ENCODE measurements around the gene BBX.

The BBX gene

GRCh38 chr3:107660306-107660976 is 137.7 kb downstream of the BBX start:
- DNase-seq, result peak; percentile 44

DNA sequence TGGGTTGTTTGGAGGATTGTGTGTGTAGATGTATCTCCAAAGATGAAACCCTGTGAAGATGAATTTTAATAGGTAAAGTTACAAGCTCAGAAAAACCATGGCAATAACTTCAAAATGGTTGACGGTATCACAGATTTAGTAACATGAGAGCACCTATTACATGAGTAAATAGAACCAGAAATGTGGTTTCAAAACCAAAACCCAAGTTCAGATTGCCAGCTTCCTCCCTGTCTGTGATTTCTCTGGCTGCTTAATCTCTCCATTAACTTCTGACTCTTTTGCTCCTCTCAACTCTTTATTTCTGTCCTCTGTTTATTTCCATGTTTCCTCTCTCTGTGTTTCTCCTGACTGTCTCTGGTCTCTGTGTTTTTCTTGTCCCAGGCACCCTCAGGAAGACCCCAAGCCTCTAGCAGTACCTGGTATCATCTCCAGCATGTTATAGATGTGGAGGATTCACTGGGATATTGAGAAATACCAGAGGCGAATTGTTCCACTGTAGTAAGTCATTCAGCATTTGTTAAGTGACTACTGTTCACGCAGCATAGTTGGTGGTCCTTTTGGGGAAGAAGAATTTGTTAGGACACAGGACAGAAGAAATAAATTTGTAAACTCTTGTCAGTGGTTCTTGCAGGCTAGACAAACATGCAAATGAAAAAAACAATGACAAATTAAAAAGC is 138.8 kb downstream of the BBX start:
- no peak for DNase-seq

DNA sequence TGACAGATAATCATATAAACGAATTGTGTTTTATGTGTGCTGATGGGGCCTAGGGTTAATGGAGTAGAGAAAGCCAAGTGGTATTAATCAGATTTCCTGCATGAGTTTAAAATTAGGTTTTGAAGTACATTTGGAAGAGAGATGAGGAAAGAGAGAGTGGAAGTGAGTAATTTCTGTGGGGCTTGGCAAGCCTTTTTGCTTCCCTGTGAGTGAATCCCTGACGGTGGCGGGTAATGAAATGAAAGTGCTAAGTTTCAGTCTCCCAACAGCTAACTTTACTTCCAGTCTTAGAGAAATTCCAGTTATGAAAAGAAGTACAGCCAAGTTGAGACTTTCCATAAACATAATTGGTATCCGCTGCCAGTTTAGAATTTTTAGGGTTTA is 139.4 kb downstream of the BBX start:
- DNase-seq, result no peak

DNA sequence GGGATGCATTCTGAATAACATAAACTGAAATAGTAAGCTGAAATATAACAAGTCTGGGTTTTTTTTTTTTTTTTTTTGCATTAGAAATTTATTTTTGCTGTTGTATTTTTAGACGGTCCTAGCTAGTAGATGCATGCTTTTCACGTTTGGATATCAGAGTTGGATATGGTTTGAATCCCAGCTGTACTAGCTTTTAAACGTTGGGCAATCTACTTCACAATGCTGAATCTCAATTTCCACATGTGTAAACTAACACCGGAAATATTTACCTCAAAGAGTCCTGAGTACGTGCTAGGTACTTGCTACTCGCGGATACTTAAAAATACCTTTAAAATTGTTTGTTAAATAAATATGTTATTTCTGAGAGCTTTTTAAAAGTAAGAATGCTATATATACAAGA is 139.8 kb downstream of the BBX start:
- DNase-seq, result no peak

DNA sequence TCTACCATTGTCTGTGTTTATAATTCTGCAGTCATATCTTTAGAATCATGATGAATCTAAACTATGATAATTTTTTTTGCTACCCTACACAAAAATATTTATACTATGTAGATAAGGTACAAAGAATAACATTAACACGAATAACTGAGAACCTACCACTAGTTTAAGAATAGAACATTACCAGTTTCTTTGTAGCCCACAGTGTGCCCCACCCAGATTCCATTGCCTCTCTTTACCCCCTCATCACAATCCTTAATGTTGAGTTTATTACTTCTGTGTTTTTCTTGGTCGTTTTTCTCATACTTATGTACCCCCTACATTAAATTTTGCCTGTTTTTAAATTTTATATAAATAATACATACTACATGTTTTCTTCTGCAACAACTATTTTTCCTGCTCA is 140.5 kb downstream of the BBX start:
- no peak for DNase-seq

DNA sequence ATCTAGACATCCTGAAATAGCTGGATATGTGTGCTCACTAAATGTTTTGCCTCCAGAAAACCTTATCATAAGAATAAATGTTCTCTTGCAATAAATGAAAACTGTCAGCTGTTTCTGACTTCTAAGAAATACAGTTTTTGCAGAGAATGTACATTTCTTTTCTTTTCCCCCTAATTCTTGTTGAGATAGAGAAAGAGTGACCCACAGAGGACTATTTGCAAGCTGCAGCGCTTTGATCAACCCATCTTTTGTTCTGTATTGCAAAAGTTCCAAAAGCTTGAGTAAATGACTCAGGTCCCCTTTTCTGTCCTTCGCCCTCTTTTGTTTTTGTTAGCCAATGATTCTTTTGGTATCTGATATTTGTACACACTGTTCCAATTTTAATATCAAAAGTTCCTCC is 141.9 kb downstream of the BBX start:
- no peak for DNase-seq

- DNase-seq, result no peak
These were observed 142.6 kb downstream of the BBX start for GRCh38 chr3:107665351-107665750.

DNA sequence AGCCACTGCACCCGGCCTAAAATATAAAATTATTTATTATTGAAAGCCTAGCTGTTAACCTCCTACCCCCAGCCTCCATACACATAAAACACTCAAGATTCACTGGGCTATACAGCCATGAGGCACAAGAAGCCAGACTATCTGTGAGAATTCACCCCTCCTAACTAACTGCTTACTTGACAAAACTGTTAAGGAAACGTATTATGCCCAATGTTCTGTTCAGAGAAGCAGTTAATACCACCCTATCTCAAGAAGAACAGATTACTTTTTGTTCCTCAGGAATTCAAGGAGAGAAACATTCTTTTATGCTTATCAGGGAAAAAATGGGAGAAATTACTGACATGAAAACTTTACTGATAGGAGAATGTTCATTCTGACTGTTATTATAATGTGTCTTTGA is 144.1 kb downstream of the BBX start:
- DNase-seq, result no peak

DNA sequence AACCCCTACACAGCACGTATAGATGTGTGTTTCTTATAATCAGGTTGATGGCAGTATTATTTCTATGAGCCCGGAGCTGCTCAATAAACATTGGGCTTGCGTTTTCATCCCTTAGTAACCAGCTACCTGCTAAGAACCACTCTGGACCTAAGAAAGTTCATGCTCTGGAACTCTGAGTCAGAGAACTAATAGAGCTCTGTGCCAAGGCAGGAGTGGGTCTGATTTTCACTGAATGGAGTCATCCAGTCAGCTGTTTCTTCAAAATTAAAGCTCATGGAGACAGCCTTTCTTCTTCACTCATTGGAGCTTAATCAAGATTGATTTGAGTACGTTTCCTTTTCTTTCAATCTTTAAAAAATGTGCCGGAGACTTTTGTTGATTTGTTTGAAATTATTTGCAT is 145.7 kb downstream of the BBX start:
- DNase-seq, result no peak

DNA sequence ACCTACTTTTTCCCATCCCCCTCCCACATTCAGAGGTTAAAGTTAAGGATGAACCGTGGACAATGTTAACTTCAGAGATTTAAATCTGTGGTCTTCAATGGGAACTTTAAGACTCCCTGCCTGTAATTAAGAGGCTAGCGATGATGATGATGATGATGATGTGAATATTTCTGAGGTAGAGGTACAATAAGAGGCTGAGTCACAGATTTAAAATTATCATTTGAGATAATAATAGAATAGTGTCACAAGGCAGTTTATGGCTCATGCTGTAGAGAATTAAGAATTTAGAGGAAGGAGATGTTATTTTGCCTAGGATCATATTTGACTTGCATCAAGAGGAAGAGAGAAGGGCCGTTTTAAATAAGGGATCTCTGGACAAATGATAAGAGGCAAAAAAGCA is 146.2 kb downstream of the BBX start:
- DNase-seq, result no peak

GRCh38 chr3:107669669-107670068 is 146.9 kb downstream of the BBX start:
- DNase-seq, result no peak

GRCh38 chr3:107670986-107671385 is 148.2 kb downstream of the BBX start:
- DNase-seq, result no peak

DNA sequence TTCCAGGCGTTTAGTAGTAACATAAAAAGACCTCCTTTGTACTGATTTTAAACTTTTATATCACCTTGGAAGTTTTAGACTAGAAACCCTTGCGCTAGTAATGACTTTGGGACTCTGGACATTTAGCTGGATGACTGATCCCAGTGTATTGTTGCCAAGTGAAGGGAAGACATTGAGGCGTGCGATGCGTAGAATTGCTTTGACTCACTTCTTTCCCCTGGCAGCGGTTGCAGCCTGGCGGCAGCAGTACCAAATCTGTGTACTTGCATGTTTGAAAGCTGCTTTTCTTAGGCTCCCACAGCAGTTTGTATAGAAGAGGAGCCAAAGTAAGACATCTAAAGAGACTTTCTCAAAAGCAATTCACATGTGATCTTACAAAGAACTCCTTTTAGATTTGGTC is 151.6 kb downstream of the BBX start:
- DNase-seq, result no peak

DNA sequence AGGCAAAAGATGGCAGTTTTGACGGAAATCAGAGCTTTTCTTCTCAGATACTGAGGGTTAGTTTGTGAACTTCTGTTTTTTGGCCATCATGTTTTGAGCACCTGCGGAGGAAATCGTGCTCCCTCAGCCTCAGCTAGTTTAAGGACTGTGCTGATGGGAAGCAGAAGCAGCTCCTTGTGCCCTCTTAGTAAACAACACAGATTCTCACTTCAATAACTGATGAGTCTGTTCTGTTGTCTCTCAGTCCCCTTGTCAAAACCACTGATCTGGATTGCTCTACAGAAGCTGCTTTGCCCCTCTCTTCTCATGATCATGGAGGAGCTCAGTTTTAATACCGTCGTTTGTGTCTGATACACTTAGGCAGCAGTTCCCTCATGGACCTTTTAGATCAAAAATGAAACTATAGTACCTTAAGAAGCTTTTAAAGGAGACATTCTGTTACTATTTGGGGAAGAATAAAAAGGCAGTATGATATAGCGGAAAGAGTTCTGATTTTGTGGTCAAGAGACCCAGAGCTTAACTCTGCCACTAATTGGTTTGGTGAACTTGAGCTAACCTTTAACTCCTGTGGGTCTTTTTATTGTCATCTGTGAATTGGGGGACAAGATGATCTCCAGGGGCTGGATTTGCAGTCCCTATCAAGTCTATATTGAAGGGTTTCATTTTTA is 152.6 kb downstream of the BBX start:
- no peak for DNase-seq

GRCh38 chr3:107676469-107677309 is 153.9 kb downstream of the BBX start:
- DNase-seq, result peak; percentile 25

DNA sequence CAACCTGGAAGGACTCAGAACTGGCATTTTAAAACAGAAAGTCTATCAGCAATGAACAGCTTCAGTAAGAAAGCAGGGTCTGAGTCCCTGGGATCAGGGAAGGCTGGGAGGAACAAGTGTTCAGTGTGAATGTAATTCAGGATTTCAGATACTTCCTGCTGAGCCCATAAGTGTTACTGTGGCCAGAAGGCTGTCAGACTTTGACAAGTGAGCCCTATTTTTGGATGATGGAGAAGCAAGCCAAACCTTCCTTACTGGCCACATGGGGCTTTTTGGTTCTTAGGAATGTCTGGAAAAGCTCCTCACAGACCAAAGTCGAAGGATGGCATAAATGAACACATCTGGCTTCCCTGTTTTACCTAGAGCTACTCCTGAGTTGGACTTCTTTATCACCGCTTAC is 157.2 kb downstream of the BBX start:
- DNase-seq, result no peak

- no peak for DNase-seq
These were observed 157.9 kb downstream of the BBX start for GRCh38 chr3:107680698-107681097.

GRCh38 chr3:107681396-107681795 is 158.6 kb downstream of the BBX start:
- no peak for DNase-seq

GRCh38 chr3:107682580-107682979 is 159.8 kb downstream of the BBX start:
- no peak for DNase-seq

DNA sequence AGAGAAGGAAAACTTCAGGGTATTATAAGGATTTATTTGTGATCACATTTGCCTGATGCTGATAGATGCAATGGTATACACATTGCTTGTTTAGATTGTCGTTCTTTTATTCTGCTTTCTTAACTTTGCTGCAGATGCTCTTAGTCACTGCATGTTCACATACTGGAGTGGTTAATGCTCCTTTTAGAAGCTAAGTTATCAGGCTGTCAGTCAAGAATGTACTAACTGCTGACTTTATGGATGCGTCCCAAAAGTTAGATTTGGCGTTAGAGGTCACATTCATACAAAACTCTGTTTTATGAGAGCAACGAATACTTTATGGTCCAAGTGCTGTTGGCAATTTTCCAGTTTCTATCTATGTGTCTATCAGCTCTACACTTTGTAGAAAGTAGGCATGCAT is 160.7 kb downstream of the BBX start:
- DNase-seq, result no peak

DNA sequence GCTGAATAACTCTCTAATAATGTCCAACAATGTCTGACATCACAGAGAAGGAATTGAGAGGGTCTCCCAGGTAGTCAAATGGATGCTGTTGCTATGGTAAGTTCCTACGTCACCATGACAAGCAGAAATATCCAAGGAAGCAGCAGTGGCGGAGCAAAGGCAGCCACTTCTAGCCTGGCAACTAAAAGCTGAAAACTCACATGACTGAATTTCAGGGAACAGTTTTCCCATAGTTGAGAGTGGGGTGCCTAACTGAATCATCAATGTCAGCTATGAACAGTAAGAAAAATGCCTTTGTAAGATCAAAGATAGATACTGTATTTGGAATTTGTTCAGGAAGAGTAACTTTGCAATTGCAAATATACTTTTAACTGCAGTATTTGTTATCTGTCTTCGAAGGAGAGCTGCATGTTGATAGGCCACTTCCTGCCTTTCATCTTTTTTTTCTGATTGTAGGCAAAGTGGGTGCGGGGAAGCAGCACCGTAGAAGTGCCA is 161.7 kb downstream of the BBX start:
- DNase-seq, result peak; percentile 40

DNA sequence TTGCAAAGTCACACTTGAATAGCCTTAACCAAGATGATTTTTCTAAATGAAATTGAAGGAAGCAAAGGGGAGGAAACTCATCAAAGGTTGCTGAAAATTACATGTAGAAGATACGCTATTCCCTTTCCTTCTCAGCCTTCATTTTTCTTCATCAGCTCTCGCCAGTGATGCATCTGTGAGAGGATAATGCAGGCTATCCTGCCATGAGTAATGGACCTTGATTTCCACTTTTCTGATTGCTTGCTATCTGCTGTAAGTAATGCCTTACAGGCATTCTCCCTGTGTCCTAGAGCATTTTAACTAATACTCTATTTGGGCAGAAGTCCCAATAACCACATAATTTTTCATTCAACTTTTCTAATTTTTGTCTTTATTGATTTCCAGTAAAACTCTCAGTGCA is 162.6 kb downstream of the BBX start:
- no peak for DNase-seq

- no peak for DNase-seq
These were observed 164.4 kb downstream of the BBX start for GRCh38 chr3:107687056-107687581.
